HEK293 (cell line): ENCODE measurements around the gene ACSS1.

Source experiments
- CTCF ChIA-PET: fragments of 350-600 bp; formaldehyde crosslinking; extraction: SDS; loops from one replicate; lab custom pipeline; 2021; ENCODE audit warnings: antibody characterized with exemption; lab: Yijun Ruan, JAX
- POLR2A ChIA-PET: fragments of 300-600 bp; formaldehyde crosslinking; extraction: SDS; loops from one replicate; lab custom pipeline; 2020; ENCODE audit warnings: antibody characterized with exemption, inconsistent platforms; lab: Yijun Ruan, JAX
- H3K27ac ChIP-seq: fragments of 200-500 bp; sonication (Bioruptor generic); 2 replicates; pipeline ENCODE4 v1.5.1; 2014; ENCODE audit warnings: low read depth, low read length, control low read depth, inconsistent platforms; ENCODE audit errors: extremely low read depth
- H3K36me3 ChIP-seq, 2 experiments: fragments of 200-500 bp in 1 of 2; sonication (Bioruptor generic) in 1 of 2; 1 replicate in 1 of 2; 2 replicates in 1 of 2; pipeline ENCODE4 v1.5.1; 2014 to 2017; ENCODE audit warnings: inconsistent platforms in 2 of 2, low read length in 2 of 2; ENCODE audit not compliant: control insufficient read depth in 2 of 2, insufficient read depth in 1 of 2
- H3K4me1 ChIP-seq: fragments of 200-500 bp; sonication (Bioruptor generic); 2 replicates; pipeline ENCODE4 v1.5.1; 2014; ENCODE audit warnings: mild to moderate bottlenecking, low read length, inconsistent platforms; ENCODE audit not compliant: control insufficient read depth, insufficient read depth
- H3K4me3 ChIP-seq: 2 replicates; pipeline ENCODE4 v1.5.1; 2011; ENCODE audit warnings: low read depth, mild to moderate bottlenecking, control low read depth, low read length, moderate library complexity
- H3K9me3 ChIP-seq: fragments of 200-500 bp; sonication (Bioruptor generic); 2 replicates; pipeline ENCODE4 v1.5.1; 2014; ENCODE audit warnings: low read depth, low read length, inconsistent platforms; ENCODE audit not compliant: control insufficient read depth, insufficient read depth
- EGR2 ChIP-seq: fragments of 450-650 bp; formaldehyde crosslinking; IDR thresholded peaks from 2 replicates; pipeline ENCODE4 v1.5.1; 2016; ENCODE audit warnings: low read depth, missing biosample characterization, missing genetic modification characterization
- GFI1B ChIP-seq: fragments of 450-650 bp; formaldehyde crosslinking; IDR thresholded peaks from 2 replicates; pipeline ENCODE4 v1.5.1; 2016; ENCODE audit warnings: missing biosample characterization, missing genetic modification characterization
- IKZF3 ChIP-seq: fragments of 450-650 bp; IDR thresholded peaks from 2 replicates; pipeline ENCODE4 v1.5.0; 2018; ENCODE audit warnings: missing biosample characterization, mild to moderate bottlenecking, missing genetic modification characterization, moderate library complexity
- KLF9 ChIP-seq: fragments of 450-650 bp; formaldehyde crosslinking; IDR thresholded peaks from 2 replicates; pipeline ENCODE4 v1.5.1; 2016; ENCODE audit warnings: missing biosample characterization, missing genetic modification characterization, low read depth
- PRDM1 ChIP-seq: fragments of 450-650 bp; formaldehyde crosslinking; IDR thresholded peaks from 2 replicates; pipeline ENCODE4; 2016; ENCODE audit warnings: missing biosample characterization, missing genetic modification characterization
- SCRT1 ChIP-seq: fragments of 450-650 bp; formaldehyde crosslinking; IDR thresholded peaks from 2 replicates; pipeline ENCODE4 v1.5.1; 2016; ENCODE audit warnings: missing biosample characterization, missing genetic modification characterization, borderline replicate concordance
- TCF7L2 ChIP-seq: IDR thresholded peaks from 2 replicates; pipeline ENCODE4 v1.6.1; 2011; ENCODE audit warnings: low read depth, mild to moderate bottlenecking, inconsistent platforms, low read length, moderate library complexity, borderline replicate concordance
- TRIM28 ChIP-seq: IDR thresholded peaks from 2 replicates; pipeline ENCODE4 v1.6.1; 2011; ENCODE audit warnings: low read length, control low read depth, borderline replicate concordance
- ZBTB20 ChIP-seq: fragments of 450-650 bp; formaldehyde crosslinking; IDR thresholded peaks from 2 replicates; pipeline ENCODE4 v1.5.1; 2016; ENCODE audit warnings: missing biosample characterization, missing genetic modification characterization
- ZFP3 ChIP-seq: fragments of 450-650 bp; formaldehyde crosslinking; IDR thresholded peaks from 2 replicates; pipeline ENCODE4 v1.5.1; 2016; ENCODE audit warnings: low read depth, missing biosample characterization, missing genetic modification characterization
- ZFP37 ChIP-seq: fragments of 450-650 bp; formaldehyde crosslinking; IDR thresholded peaks from 2 replicates; pipeline ENCODE4 v1.5.1; 2016; ENCODE audit warnings: missing biosample characterization, missing genetic modification characterization
- ZNF112 ChIP-seq: fragments of 450-650 bp; formaldehyde crosslinking; IDR thresholded peaks from 2 replicates; pipeline ENCODE4 v1.5.0; 2017; ENCODE audit warnings: missing biosample characterization, missing genetic modification characterization
- ZNF169 ChIP-seq: fragments of 450-650 bp; formaldehyde crosslinking; IDR thresholded peaks from 2 replicates; pipeline ENCODE4 v1.5.1; 2016; ENCODE audit warnings: missing biosample characterization, missing genetic modification characterization
- ZNF175 ChIP-seq: fragments of 450-650 bp; formaldehyde crosslinking; IDR thresholded peaks from 2 replicates; pipeline ENCODE4 v1.5.1; 2016; ENCODE audit warnings: missing biosample characterization, missing genetic modification characterization
- ZNF223 ChIP-seq: fragments of 450-650 bp; formaldehyde crosslinking; IDR thresholded peaks from 2 replicates; pipeline ENCODE4 v1.5.1; 2016; ENCODE audit warnings: missing biosample characterization, missing genetic modification characterization
- ZNF248 ChIP-seq: fragments of 450-650 bp; formaldehyde crosslinking; IDR thresholded peaks from 2 replicates; pipeline ENCODE4 v1.5.1; 2017; ENCODE audit warnings: missing biosample characterization, missing genetic modification characterization
- ZNF266 ChIP-seq: fragments of 450-650 bp; formaldehyde crosslinking; IDR thresholded peaks from 2 replicates; pipeline ENCODE4 v1.5.1; 2016; ENCODE audit warnings: missing biosample characterization, missing genetic modification characterization, low read depth
- ZNF341 ChIP-seq: fragments of 450-650 bp; formaldehyde crosslinking; IDR thresholded peaks from 2 replicates; pipeline ENCODE4; 2016; ENCODE audit warnings: low read depth, missing biosample characterization, missing genetic modification characterization
- ZNF549 ChIP-seq: fragments of 450-650 bp; IDR thresholded peaks from 2 replicates; pipeline ENCODE4 v1.5.1; 2018; ENCODE audit warnings: missing biosample characterization, missing genetic modification characterization, mild to moderate bottlenecking, inconsistent platforms, moderate library complexity
- ZNF600 ChIP-seq: fragments of 450-650 bp; formaldehyde crosslinking; IDR thresholded peaks from 2 replicates; pipeline ENCODE4 v1.5.1; 2016; ENCODE audit warnings: missing biosample characterization, missing genetic modification characterization
- ZNF610 ChIP-seq: fragments of 450-650 bp; formaldehyde crosslinking; IDR thresholded peaks from 2 replicates; pipeline ENCODE4 v1.5.1; 2016; ENCODE audit warnings: missing biosample characterization, missing genetic modification characterization, borderline replicate concordance
- ZNF623 ChIP-seq: fragments of 450-650 bp; formaldehyde crosslinking; IDR thresholded peaks from 2 replicates; pipeline ENCODE4 v1.5.1; 2016; ENCODE audit warnings: missing biosample characterization, missing genetic modification characterization
- ZNF624 ChIP-seq: fragments of 450-650 bp; formaldehyde crosslinking; IDR thresholded peaks from 2 replicates; pipeline ENCODE4 v1.5.1; 2017; ENCODE audit warnings: missing biosample characterization, missing genetic modification characterization
- ZNF629 ChIP-seq: fragments of 450-650 bp; formaldehyde crosslinking; IDR thresholded peaks from 2 replicates; pipeline ENCODE4 v1.5.1; 2017; ENCODE audit warnings: missing biosample characterization, missing genetic modification characterization
- ZNF664 ChIP-seq: fragments of 450-650 bp; formaldehyde crosslinking; IDR thresholded peaks from 2 replicates; pipeline ENCODE4 v1.5.1; 2016; ENCODE audit warnings: missing biosample characterization, missing genetic modification characterization
- ZNF791 ChIP-seq: fragments of 450-650 bp; formaldehyde crosslinking; IDR thresholded peaks from 2 replicates; pipeline ENCODE4 v1.5.1; 2016; ENCODE audit warnings: missing biosample characterization, missing genetic modification characterization
- TF ChIP-seq, protein P1 (sequence below): fragments of 450-650 bp; formaldehyde crosslinking; IDR thresholded peaks from 2 replicates; pipeline ENCODE4 v1.5.1; 2016; ENCODE audit warnings: missing biosample characterization, missing genetic modification characterization, borderline replicate concordance
- TF ChIP-seq, protein P2 (sequence below): fragments of 450-650 bp; formaldehyde crosslinking; IDR thresholded peaks from 2 replicates; pipeline ENCODE4 v1.5.1; 2016; ENCODE audit warnings: missing biosample characterization, missing genetic modification characterization

The ACSS1 gene

GRCh38 chr20:25021336-25021735 lies 36.6 kb downstream of the ACSS1 start:
- Histone ChIP-seq H3K36me3 (no peaks in the 10 kb centered on the region), H3K9me3 (no peaks in the 10 kb centered on the region), H3K4me1 (no peaks in the 10 kb centered on the region), H3K27ac (no peak overlapping the region), H3K4me3 (no peak overlapping the region)
- TF ChIP-seq ZNF266 (tag by site-specific recombination), result no peak
- no peak for TF ChIP-seq ZNF248
- no peak for TF ChIP-seq IKZF3 (tag by site-specific recombination)
- TF ChIP-seq ZNF169 (tag by site-specific recombination), result no peak
- no peak for TF ChIP-seq ZNF341 (tag by site-specific recombination)
- TF ChIP-seq, protein P1, sequence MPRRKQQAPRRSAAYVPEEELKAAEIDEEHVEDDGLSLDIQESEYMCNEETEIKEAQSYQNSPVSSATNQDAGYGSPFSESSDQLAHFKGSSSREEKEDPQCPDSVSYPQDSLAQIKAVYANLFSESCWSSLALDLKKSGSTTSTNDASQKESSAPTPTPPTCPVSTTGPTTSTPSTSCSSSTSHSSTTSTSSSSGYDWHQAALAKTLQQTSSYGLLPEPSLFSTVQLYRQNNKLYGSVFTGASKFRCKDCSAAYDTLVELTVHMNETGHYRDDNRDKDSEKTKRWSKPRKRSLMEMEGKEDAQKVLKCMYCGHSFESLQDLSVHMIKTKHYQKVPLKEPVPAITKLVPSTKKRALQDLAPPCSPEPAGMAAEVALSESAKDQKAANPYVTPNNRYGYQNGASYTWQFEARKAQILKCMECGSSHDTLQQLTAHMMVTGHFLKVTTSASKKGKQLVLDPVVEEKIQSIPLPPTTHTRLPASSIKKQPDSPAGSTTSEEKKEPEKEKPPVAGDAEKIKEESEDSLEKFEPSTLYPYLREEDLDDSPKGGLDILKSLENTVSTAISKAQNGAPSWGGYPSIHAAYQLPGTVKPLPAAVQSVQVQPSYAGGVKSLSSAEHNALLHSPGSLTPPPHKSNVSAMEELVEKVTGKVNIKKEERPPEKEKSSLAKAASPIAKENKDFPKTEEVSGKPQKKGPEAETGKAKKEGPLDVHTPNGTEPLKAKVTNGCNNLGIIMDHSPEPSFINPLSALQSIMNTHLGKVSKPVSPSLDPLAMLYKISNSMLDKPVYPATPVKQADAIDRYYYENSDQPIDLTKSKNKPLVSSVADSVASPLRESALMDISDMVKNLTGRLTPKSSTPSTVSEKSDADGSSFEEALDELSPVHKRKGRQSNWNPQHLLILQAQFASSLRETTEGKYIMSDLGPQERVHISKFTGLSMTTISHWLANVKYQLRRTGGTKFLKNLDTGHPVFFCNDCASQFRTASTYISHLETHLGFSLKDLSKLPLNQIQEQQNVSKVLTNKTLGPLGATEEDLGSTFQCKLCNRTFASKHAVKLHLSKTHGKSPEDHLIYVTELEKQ (tag by site-specific recombination), result no peak
- TF ChIP-seq ZNF112, result no peak
- TF ChIP-seq ZNF549 (tag by site-specific recombination), result no peak
- no peak for TF ChIP-seq EGR2 (tag by site-specific recombination)
- TF ChIP-seq PRDM1 (tag by site-specific recombination), result no peak
- no peak for TF ChIP-seq GFI1B (tag by site-specific recombination)
- TF ChIP-seq ZNF223, result no peak
- TF ChIP-seq ZNF600 (tag by site-specific recombination), result no peak
- no peak for TF ChIP-seq KLF9 (tag by site-specific recombination)
- TF ChIP-seq ZNF610, result no peak
- TF ChIP-seq SCRT1 (tag by site-specific recombination), result no peak
- no peak for TF ChIP-seq TCF7L2
- ChIA-PET CTCF (interaction anchor here (0.6 kb wide), 1 partner anchor 1386 kb away, joined by 3 read pairs; no protein-coding TSS in a partner anchor), POLR2A (no interaction called here)

GRCh38 chr20:25020901-25021301 lies 37.0 kb downstream of the ACSS1 start:
- POLR2A ChIA-PET, result no interaction called here
- H3K9me3 ChIP-seq, result no peaks in the 10 kb centered on the region
- H3K36me3 ChIP-seq, result no peaks in the 10 kb centered on the region
- no peak overlapping the region for H3K4me3 ChIP-seq
- H3K27ac ChIP-seq, result no peak overlapping the region
- no peaks in the 10 kb centered on the region for H3K4me1 ChIP-seq
- CTCF ChIA-PET, result no interaction called here
- TF ChIP-seq TRIM28 (no peak), ZNF624 (no peak), ZFP3 (no peak), ZFP37 (tag by site-specific recombination) (no peak), ZNF664 (no peak), ZNF610 (no peak), ZNF629 (tag by site-specific recombination) (no peak), ZNF791 (tag by site-specific recombination) (no peak), ZNF169 (tag by site-specific recombination) (no peak), ZNF175 (tag by site-specific recombination) (no peak), ZBTB20 (no peak), ZNF623 (tag by site-specific recombination) (no peak)
- TF ChIP-seq, protein P2, sequence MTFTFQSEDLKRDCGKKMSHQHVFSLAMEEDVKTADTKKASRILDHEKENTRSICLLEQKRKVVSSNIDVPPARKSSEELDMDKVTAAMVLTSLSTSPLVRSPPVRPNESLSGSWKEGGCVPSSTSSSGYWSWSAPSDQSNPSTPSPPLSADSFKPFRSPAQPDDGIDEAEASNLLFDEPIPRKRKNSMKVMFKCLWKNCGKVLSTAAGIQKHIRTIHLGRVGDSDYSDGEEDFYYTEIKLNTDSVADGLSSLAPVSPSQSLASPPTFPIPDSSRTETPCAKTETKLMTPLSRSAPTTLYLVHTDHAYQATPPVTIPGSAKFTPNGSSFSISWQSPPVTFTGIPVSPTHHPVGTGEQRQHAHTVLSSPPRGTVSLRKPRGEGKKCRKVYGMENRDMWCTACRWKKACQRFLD (tag by site-specific recombination), result no peak
